ENCODE data around the gene TAP2. TPM values are rescaled to one million over a fixed set of nuclear protein-coding genes. Genes with fewer than 3 reads are reported as not detected.

Gene TAP2
- total and polyA plus RNA-seq, 4 donors, result 2.5 to 48.1 (median 26.1) TPM

DNA sequence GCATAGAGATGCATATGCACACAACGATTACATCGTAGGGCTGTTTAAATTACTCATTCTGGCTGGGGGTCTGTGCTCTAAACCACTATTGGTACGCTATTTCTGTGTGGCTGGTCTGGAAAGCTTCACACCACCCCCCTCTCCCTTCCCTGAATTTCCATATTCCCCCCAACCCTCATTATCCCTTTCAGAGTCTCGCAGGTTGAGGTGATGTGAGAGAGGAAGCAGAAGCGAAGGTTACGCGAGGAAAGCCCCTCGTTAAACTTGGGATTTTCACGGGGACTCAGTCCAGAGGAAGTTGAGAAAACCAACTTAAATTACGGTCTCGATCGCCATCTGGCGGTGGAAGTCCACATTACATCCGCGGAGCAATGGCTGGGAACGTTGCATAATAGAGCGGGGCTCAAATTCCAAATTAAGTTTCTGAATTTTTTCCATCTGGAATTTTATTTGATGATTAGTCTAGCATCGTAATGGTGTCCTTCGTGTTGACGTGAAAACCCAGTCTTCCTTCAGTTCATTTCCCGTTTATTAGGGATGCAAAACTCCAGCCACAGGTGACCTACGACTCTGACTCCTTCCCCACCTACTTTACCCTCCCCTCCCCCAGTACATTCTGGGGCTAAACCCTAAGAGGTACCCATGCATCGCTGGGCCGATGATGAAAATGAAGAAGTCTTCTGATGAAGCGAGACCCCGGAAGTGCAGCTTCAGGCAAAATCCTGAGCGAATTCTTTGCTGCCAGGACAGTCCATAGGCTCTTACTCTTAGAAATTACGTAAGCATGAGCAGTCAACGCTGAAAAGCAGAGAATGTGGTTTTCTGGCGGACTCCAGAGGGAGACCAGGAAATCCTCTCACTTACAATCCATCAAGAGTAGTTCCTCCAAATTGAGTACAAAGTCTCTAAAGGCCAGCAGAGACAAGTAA, 41.4 kb downstream of the TAP2 start:
- ATAC-seq (ENCODE audit: low FRiP score), result peak; percentile 91
- Histone ChIP-seq H3K36me3 (ENCODE audit: control insufficient read depth in 1 of 2, insufficient read depth in 2 of 2, low read length in 1 of 2) (no peaks in the 10 kb centered on the region), H3K27me3 (ENCODE audit: control insufficient read depth in 1 of 2, insufficient read depth in 2 of 2, low read length in 1 of 2) (no peaks in the 10 kb centered on the region), H3K9me3 (ENCODE audit: control insufficient read depth, low read length) (peaks cover 2% of the 10 kb centered on the region), H3K27ac (ENCODE audit: low read depth in 1 of 2, low read length in 2 of 2) (no peak overlapping the region), H3K4me1 (ENCODE audit: control insufficient read depth in 1 of 2, insufficient read depth in 2 of 2, low read length in 2 of 2) (no peaks in the 10 kb centered on the region), H3K4me3 (ENCODE audit: low read length in 2 of 2) (no peak overlapping the region)
- 8% methylated on average over 30 of the region's 30 CpGs for WGBS, 2 donors
- intact Hi-C loops (cut with DNase I), result loop anchor here (5.0 kb wide), 1 partner anchor 380 kb away; no protein-coding TSS in a partner anchor
- peak; percentile 81 to 92 for DNase-seq

DNA sequence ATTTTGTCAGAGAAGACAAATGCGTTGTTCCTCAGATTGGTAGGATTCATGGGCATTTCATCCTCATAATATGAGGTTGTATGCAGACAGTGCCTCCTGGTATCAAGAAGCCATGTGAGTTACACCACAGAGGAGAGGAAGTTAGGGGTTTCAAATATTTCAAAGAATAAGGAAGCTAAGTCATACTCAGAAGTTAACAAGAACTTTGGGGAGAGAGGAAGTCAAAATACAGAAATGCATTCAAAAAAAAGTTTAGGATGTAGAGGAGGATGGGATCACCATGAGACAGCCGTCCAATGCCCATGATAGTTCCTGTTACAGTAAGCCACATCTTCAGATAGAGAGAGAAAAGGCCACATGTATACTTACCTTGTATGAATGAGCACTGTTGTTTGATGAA, 44.0 kb downstream of the TAP2 start:
- Histone ChIP-seq H3K4me3 (ENCODE audit: low read length in 2 of 2) (no peak overlapping the region), H3K9me3 (ENCODE audit: control insufficient read depth, low read length) (peaks cover 2% of the 10 kb centered on the region), H3K27me3 (ENCODE audit: control insufficient read depth in 1 of 2, insufficient read depth in 2 of 2, low read length in 1 of 2) (no peaks in the 10 kb centered on the region), H3K4me1 (ENCODE audit: control insufficient read depth in 1 of 2, insufficient read depth in 2 of 2, low read length in 2 of 2) (no peaks in the 10 kb centered on the region), H3K27ac (ENCODE audit: low read depth in 1 of 2, low read length in 2 of 2) (no peak overlapping the region), H3K36me3 (ENCODE audit: control insufficient read depth in 1 of 2, insufficient read depth in 2 of 2, low read length in 1 of 2) (no peaks in the 10 kb centered on the region)
- DNase-seq (no peak), ATAC-seq (ENCODE audit: low FRiP score) (no peak)
- intact Hi-C loops (cut with DNase I), result no loop called here
- 36 to 77% methylated on average over 2 of the region's 2 CpGs for WGBS, 2 donors

DNA sequence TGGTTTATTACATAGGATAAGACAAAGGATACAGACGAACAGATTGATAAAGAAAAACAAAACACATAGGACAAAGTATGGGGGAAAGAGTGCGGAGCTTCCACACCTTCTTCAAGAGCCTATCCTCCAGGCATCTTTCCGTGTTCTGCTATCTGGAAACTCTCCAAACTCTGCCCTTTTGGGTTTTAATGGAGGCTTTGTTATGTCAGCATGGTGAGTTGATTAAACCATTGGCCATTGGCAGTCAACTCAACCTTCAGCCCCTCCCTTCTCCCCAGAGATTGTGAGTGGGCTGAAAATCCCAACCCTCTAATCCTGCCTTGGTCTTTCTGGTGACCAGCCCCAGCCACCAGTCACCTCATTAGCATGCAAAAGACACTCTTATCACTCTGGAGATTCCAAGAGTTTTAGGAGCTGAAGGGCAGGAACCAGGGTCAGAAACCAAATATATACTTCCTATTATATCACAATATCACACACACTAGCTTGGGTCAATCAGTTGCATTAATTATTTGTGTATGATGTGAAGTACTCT, 45.6 kb downstream of the TAP2 start:
- Histone ChIP-seq H3K4me1 (ENCODE audit: control insufficient read depth in 1 of 2, insufficient read depth in 2 of 2, low read length in 2 of 2) (no peaks in the 10 kb centered on the region), H3K9me3 (ENCODE audit: control insufficient read depth, low read length) (no peaks in the 10 kb centered on the region), H3K4me3 (ENCODE audit: low read length in 2 of 2) (no peak overlapping the region), H3K27me3 (ENCODE audit: control insufficient read depth in 1 of 2, insufficient read depth in 2 of 2, low read length in 1 of 2) (no peaks in the 10 kb centered on the region), H3K36me3 (ENCODE audit: control insufficient read depth in 1 of 2, insufficient read depth in 2 of 2, low read length in 1 of 2) (no peaks in the 10 kb centered on the region), H3K27ac (ENCODE audit: low read depth in 1 of 2, low read length in 2 of 2) (no peak overlapping the region)
- 60 to 72% methylated on average over 3 of the region's 3 CpGs for WGBS, 2 donors
- intact Hi-C loops (cut with DNase I), result no loop called here
- ATAC-seq (ENCODE audit: low FRiP score), result no peak
- DNase-seq, result no peak

DNA sequence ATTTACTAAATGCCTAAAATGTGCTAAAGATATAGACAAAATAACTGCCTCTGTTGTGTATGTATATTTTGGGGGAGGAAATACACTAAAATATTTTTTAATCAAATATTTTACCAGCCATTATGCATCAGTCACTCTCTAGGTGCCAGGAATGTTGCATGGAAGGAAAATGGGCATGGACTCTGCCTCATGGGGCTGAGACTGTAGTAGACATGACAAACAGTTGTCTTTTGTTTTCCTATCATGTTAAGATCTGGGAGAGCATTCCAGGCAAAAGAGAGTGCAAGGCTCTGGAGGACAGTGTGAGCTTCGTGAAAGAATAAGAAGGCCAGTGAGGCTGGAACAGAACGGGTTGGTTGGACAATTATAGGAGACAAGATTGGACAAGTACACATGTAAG, 48.2 kb downstream of the TAP2 start:
- no peak overlapping the region for H3K4me3 ChIP-seq (ENCODE audit: low read length in 2 of 2)
- WGBS, 2 donors, result 35 to 59% methylated on average over 2 of the region's 2 CpGs
- no peak for ATAC-seq (ENCODE audit: low FRiP score)
- no peak overlapping the region for H3K27ac ChIP-seq (ENCODE audit: low read depth in 1 of 2, low read length in 2 of 2)
- no peaks in the 10 kb centered on the region for H3K36me3 ChIP-seq (ENCODE audit: control insufficient read depth in 1 of 2, insufficient read depth in 2 of 2, low read length in 1 of 2)
- H3K27me3 ChIP-seq (ENCODE audit: control insufficient read depth in 1 of 2, insufficient read depth in 2 of 2, low read length in 1 of 2), result no peaks in the 10 kb centered on the region
- H3K4me1 ChIP-seq (ENCODE audit: control insufficient read depth in 1 of 2, insufficient read depth in 2 of 2, low read length in 2 of 2), result no peaks in the 10 kb centered on the region
- intact Hi-C loops (cut with DNase I), result no loop called here
- DNase-seq, result no peak
- H3K9me3 ChIP-seq (ENCODE audit: control insufficient read depth, low read length), result no peaks in the 10 kb centered on the region

Other genes starting within 250 kb of the TAP2 start
- 100 to 1,000 TPM; 142 to 157 TPM for gene HLA-DRB1, start 248.9 kb downstream of the TAP2 start, total RNA-seq
- gene HLA-DRB1, start 248.9 kb downstream of the TAP2 start, polyA plus RNA-seq, result 10 to 100 TPM; 18.5 to 85.1 TPM
- gene HLA-DQA1, start 201.3 kb downstream of the TAP2 start, total RNA-seq, result 10 to 100 TPM; 27.0 to 46.2 TPM
- 10 to 100 TPM in 1 of 2 donors, 1 to 10 TPM in 1; 9.3 to 38.4 TPM for gene HLA-DQA1, start 201.3 kb downstream of the TAP2 start, polyA plus RNA-seq
- gene HLA-DQB1, start 172.1 kb downstream of the TAP2 start, total RNA-seq, result 10 to 100 TPM; 35.9 to 43.4 TPM
- gene HLA-DQB1, start 172.1 kb downstream of the TAP2 start, polyA plus RNA-seq, result 10 to 100 TPM; 10.8 to 28.5 TPM
- 10 to 100 TPM in 1 of 2 donors, 1 to 10 TPM in 1; 2.2 to 18.5 TPM for gene HLA-DQA2, start 97.3 kb downstream of the TAP2 start, total RNA-seq
- not detected for gene HLA-DQA2, start 97.3 kb downstream of the TAP2 start, polyA plus RNA-seq
- gene HLA-DQB2, start 75.2 kb downstream of the TAP2 start, total RNA-seq, result 10 to 100 TPM in 1 of 2 donors, 1 to 10 TPM in 1; 2.3 to 18.1 TPM
- gene HLA-DQB2, start 75.2 kb downstream of the TAP2 start, polyA plus RNA-seq, result not detected
- 1 to 10 TPM in 1 of 2 donors, under 1 TPM in 1; 0.62 to 2.8 TPM for gene HLA-DOB, start 21.7 kb downstream of the TAP2 start, total RNA-seq
- gene HLA-DOB, start 21.7 kb downstream of the TAP2 start, polyA plus RNA-seq, result under 1 TPM in 1 of 2 donors, not detected in 1; 0.26 TPM
- gene PSMB8, start 5.3 kb upstream of the TAP2 start, total RNA-seq, result 10 to 100 TPM; 40.8 to 58.4 TPM
- gene PSMB8, start 5.3 kb upstream of the TAP2 start, polyA plus RNA-seq, result 10 to 100 TPM; 59.6 to 69.7 TPM
- 10 to 100 TPM; 39.4 to 42.1 TPM for gene TAP1, start 15.0 kb upstream of the TAP2 start, total RNA-seq
- 10 to 100 TPM; 14.4 to 48.3 TPM for gene TAP1, start 15.0 kb upstream of the TAP2 start, polyA plus RNA-seq
- gene PSMB9, start 15.5 kb upstream of the TAP2 start, total RNA-seq, result 10 to 100 TPM; 24.9 to 42.8 TPM
- 10 to 100 TPM; 27.9 to 38.8 TPM for gene PSMB9, start 15.5 kb upstream of the TAP2 start, polyA plus RNA-seq
- gene HLA-DMB, start 102.3 kb upstream of the TAP2 start, total RNA-seq, result 10 to 100 TPM; 20.1 to 73.1 TPM
- 10 to 100 TPM in 1 of 2 donors, 1 to 10 TPM in 1; 3.6 to 35.7 TPM for gene HLA-DMB, start 102.3 kb upstream of the TAP2 start, polyA plus RNA-seq
- gene HLA-DMA, start 114.4 kb upstream of the TAP2 start, total RNA-seq, result 100 to 1,000 TPM in 1 of 2 donors, 10 to 100 TPM in 1; 36.9 to 109 TPM
- 10 to 100 TPM in 1 of 2 donors, 1 to 10 TPM in 1; 9.8 to 33.3 TPM for gene HLA-DMA, start 114.4 kb upstream of the TAP2 start, polyA plus RNA-seq
- 100 to 1,000 TPM; 166 to 181 TPM for gene BRD2, start 129.9 kb upstream of the TAP2 start, total RNA-seq
- 100 to 1,000 TPM in 1 of 2 donors, 10 to 100 TPM in 1; 71.0 to 145 TPM for gene BRD2, start 129.9 kb upstream of the TAP2 start, polyA plus RNA-seq
- 10 to 100 TPM; 10.4 to 16.7 TPM for gene HLA-DOA, start 170.9 kb upstream of the TAP2 start, total RNA-seq
- 1 to 10 TPM in 1 of 2 donors, under 1 TPM in 1; 0.28 to 2.8 TPM for gene HLA-DOA, start 170.9 kb upstream of the TAP2 start, polyA plus RNA-seq
- 100 to 1,000 TPM; 122 to 203 TPM for gene HLA-DPA1, start 234.9 kb upstream of the TAP2 start, total RNA-seq
- 10 to 100 TPM; 18.6 to 74.9 TPM for gene HLA-DPA1, start 234.9 kb upstream of the TAP2 start, polyA plus RNA-seq
- gene HLA-DPB1, start 237.3 kb upstream of the TAP2 start, total RNA-seq, result 100 to 1,000 TPM in 1 of 2 donors, 10 to 100 TPM in 1; 98.9 to 215 TPM
- gene HLA-DPB1, start 237.3 kb upstream of the TAP2 start, polyA plus RNA-seq, result 100 to 1,000 TPM in 1 of 2 donors, 10 to 100 TPM in 1; 45.4 to 113 TPM